HG03175 (cell line): ENCODE data around the gene RNF128.
"Not testable (repeated sequence)": the region's sequence is repeated elsewhere in the genome, so short reads cannot be mapped to it uniquely, and the experiment has no call there.

Experiments used
- ATAC-seq: cut with Tn5 transposase; IDR thresholded peaks from one replicate; pipeline ENCODE4 v1.9.1; 2021; ENCODE audit warnings: mild to moderate bottlenecking, moderate library complexity; ENCODE audit not compliant: unreplicated experiment

Gene RNF128

GRCh38 chrX:106742805-106743204 lies 16.3 kb downstream of the RNF128 start:
- ATAC-seq: no peak

GRCh38 chrX:106748377-106748776 lies 21.9 kb downstream of the RNF128 start:
- no peak for ATAC-seq

GRCh38 chrX:106751407-106751806 lies 24.9 kb downstream of the RNF128 start:
- no peak for ATAC-seq

- ATAC-seq: no peak
Observed at GRCh38 chrX:106752101-106752678, 25.7 kb downstream of the RNF128 start.

DNA sequence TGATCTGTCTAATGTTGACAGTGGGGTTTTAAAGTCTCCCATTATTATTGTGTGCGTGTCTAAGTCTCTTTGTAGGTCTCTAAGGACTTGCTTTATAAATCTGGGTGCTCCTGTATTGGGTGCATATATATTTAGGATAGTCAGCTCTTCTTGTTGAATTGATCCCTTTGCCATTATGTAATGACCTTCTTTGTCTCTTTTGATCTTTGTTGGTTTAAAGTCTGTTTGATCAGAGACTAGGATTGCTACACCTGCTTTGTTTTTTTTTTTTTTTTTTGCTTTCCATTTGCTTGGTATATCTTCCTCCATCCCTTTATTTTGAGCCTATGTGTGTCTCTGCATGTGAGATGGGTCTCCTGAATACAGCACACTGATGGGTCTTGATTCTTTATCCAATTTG lies 42.8 kb downstream of the RNF128 start:
- not testable (repeated sequence) for ATAC-seq

- ATAC-seq: no peak
Observed at GRCh38 chrX:106774981-106775380, 48.5 kb downstream of the RNF128 start.

GRCh38 chrX:106780264-106780663 lies 53.8 kb downstream of the RNF128 start:
- ATAC-seq: no peak

DNA sequence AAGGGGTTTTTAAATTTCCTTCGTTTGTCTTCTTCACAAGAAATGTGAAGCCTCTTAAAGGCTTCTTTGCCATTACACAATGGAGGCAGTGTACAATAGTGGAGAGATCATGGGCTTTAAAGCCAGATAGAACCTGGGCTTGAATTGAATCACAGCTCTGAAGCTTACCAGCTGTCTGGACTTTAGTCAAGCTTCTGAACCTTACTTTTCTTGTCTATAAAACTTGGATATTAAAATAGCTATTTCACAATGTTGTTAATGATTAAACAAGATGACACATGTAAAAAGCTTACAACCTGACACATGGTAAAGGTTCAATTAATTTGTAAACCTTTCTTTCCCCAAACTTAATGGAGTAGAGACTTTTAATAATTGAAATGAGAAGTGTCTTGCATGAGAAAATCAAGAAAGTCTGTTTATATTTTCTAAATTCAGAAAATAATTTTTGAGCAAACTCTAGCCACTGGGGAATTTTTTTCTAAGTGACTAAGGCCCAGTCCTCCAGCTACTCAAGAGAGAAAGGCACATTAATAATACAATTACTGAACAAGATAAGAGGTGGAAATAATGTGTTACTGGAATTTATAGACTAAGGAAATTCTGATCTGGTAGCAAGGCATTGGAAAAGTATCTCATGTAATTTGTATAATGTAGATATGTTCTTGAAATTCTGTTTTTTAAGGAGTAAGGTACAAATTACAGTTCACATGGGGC lies 54.3 kb downstream of the RNF128 start:
- ATAC-seq: no peak

DNA sequence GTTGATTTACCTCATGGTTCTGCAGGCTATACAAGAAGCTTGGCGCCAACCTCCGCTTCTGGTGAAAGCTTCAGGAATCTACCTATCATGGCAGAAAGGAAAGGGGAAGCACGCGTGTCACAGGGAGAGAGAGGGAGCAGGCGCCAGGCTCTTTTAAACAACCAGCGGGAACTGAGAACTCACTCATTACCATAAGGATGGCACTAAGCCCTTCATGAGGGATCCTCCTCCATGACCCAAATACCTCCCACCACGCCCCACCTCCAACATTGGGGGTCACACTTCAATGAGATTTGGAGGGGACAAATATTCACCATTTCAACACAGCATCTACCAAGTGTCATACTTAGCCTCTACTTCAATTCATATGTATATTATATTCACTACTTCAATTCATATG lies 57.2 kb downstream of the RNF128 start:
- no peak for ATAC-seq

GRCh38 chrX:106791495-106791894 lies 65.0 kb downstream of the RNF128 start:
- no peak for ATAC-seq

- no peak for ATAC-seq
Observed at GRCh38 chrX:106802063-106802387, 75.5 kb downstream of the RNF128 start.

DNA sequence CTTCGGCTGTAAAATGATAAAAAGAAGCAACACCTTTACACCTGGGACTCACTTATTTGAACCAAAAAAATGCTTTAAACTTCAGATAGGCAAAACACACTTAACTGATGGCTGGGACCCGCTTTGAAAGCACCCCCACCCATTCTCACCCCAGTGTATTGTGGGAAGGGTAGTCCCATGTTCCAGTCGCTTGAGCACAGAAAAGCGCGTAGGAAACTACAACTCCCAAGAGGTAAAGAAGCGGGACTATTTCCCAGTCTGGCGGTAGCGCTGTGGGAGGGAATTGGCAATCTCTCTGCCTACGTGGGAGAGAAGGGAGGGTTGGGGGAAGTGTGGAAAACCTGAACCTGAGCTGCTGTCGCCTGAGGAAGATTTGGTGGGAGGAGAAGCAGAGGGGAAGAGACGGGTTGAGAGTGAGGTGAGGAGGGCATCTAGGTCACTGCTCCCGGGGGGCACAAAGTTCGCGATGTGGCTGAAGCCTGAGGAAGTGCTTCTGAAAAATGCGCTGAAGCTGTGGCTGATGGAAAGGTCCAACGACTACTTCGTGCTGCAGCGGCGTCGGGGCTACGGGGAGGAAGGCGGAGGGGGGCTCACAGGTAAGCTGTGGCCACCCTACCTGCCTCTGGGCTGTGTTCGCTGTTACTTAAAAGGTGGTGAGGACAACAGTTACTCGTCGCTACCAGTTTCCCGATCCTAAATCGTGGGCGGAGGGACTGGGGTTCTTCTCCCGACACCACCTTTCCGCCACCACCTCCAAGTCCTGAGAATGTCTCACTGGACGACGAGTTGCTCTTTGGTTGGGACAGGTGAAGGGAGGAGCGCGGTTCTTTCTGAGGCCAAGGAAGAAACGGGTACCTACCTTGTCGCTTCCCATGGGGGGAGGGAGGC lies 76.1 kb downstream of the RNF128 start, which contains the start of gene TBC1D8B:
Gene TBC1D8B, plus strand, starts transcription at position 286 of the 888 bp plus-strand sequence. Its CDS starts 181 bp downstream, at position 467.
- ATAC-seq: peak; percentile 98

DNA sequence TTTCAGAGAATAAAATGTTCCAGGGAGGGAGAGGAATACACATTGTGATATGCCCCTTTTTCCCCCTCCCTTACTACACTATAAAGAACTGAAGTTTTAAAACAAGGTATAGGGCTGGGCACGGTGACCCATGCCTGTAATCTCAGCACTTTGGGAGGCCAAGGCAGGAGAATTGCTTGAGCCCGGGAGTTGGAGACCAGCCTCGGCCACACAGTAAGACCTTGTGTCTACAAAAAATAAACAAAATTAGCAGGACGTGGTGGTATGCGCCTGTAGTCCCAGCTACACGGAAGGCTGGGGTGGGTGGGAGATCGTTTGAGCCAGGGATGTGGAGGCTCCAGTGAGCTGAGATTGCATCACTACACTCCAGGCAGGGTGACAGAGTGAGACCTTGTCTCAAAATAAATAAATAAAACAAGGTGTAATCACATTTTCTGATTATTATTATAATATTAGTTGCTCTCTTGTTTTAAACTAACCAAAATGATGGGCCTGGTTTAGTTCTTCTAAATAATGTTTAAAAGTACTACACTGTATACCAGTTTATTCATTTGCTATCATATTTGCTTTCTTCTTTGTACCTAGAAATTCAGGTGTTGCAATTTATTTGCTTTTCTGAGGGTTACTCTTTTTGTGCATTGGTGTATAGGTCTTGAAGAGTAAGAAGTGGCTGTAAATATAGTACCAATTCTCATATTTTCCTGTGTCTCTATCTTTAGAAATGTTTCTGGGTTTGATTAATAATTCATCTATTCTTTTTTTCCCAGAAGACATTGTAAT lies 84.8 kb downstream of the RNF128 start:
- ATAC-seq: no peak

- ATAC-seq: not testable (repeated sequence)
Observed at GRCh38 chrX:106812930-106813329, 86.4 kb downstream of the RNF128 start.

DNA sequence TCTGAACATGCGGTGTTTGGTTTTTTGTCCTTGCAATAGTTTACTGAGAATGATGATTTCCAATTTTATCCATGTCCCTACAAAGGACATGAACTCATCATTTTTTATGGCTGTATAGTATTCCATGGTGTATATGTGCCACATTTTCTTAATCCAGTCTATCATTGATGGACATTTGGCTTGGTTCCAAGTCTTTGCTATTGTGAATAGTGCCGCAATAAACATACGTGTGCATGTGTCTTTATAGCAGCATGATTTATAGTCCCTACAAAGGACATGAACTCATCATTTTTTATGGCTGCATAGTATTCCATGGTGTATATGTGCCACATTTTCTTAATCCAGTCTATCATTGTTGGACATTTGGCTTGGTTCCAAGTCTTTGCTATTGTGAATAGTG lies 87.6 kb downstream of the RNF128 start:
- not testable (repeated sequence) for ATAC-seq
